Activated naive CD4-positive, alpha-beta T cell treated with anti-CD3 and anti-CD28 coated beads, Interleukin-2, amount 50 U/mL, for 24 hours (primary cell): ENCODE measurements around the gene PARP11.
"Not testable (repeated sequence)": the region's sequence is repeated elsewhere in the genome, so short reads cannot be mapped to it uniquely, and the experiment has no call there.

Source experiments
- H3K27ac Mint-ChIP-seq: one replicate; pipeline ENCODE4 v1.8.0; 2021; ENCODE audit warnings: mild to moderate bottlenecking, mixed read lengths
- H3K27me3 Mint-ChIP-seq: one replicate; pipeline ENCODE4 v1.8.0; 2021; ENCODE audit warnings: mixed read lengths
- H3K36me3 Mint-ChIP-seq: one replicate; pipeline ENCODE4 v1.8.0; 2021; ENCODE audit warnings: mixed read lengths
- H3K4me1 Mint-ChIP-seq: one replicate; pipeline ENCODE4 v1.8.0; 2021; ENCODE audit warnings: mixed read lengths
- H3K4me3 Mint-ChIP-seq: one replicate; pipeline ENCODE4 v1.8.0; 2021; ENCODE audit warnings: mild to moderate bottlenecking, mixed read lengths
- H3K9me3 Mint-ChIP-seq: one replicate; pipeline ENCODE4 v1.8.0; 2021; ENCODE audit warnings: mixed read lengths

PARP11 gene

GRCh38 chr12:3840833-3841232 is 32.4 kb downstream of the PARP11 start:
- H3K9me3 Mint-ChIP-seq, H3K4me3 Mint-ChIP-seq, H3K27me3 Mint-ChIP-seq, H3K27ac Mint-ChIP-seq: not testable (repeated sequence)
- peaks cover 74% of the 10 kb centered on the region for H3K4me1 Mint-ChIP-seq
- peaks cover 46% of the 10 kb centered on the region for H3K36me3 Mint-ChIP-seq

GRCh38 chr12:3839745-3840144 is 33.5 kb downstream of the PARP11 start:
- Mint-ChIP-seq H3K4me1 (peaks cover 74% of the 10 kb centered on the region), H3K4me3 (peak overlapping the region; percentile 36), H3K36me3 (peaks cover 46% of the 10 kb centered on the region), H3K27ac (peak overlapping the region; percentile 55)
- H3K9me3 Mint-ChIP-seq, H3K27me3 Mint-ChIP-seq: not testable (repeated sequence)

DNA sequence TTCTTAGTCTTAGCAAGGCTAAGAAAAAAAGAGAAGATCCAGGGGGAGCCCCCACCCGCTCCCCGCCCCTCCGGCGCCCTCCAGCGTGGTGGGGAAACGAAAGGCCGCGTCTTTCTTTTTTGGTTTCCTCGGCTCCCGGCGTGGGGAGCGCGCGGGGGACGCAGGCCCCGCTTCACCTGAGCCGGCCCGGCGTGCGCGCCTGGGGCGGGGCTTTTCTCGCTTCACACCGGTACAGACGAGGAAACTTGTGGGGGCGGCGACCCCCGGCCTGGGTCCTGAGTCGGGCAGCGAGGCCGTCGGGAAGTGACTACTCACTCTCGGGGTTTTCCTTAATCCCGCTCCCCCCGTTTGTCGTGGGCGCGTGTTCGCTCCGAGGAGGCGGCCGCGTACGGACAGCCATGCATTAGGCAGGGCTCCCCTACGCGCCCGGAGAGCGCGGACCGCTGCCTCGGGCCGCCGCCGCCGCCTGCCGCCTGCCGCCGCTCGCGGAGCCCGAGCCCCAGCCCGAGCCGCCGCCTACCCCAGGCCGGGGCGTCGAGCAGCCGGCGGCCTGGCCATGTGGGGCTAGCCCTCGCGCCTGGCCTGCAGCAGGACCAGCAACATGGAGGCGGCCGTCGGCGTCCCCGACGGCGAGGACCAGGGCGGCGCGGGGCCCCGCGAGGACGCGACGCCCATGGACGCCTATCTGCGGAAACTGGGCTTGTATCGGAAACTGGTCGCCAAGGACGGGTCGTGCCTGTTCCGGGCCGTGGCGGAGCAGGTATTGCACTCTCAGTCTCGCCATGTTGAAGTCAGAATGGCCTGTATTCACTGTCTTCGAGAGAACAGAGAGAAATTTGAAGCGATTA is 34.3 kb downstream of the PARP11 start:
- H3K36me3 Mint-ChIP-seq = peaks cover 46% of the 10 kb centered on the region
- not testable (repeated sequence) for H3K27me3 Mint-ChIP-seq, H3K27ac Mint-ChIP-seq, H3K9me3 Mint-ChIP-seq
- H3K4me3 Mint-ChIP-seq = peak overlapping the region; percentile 82
- H3K4me1 Mint-ChIP-seq = peaks cover 74% of the 10 kb centered on the region

DNA sequence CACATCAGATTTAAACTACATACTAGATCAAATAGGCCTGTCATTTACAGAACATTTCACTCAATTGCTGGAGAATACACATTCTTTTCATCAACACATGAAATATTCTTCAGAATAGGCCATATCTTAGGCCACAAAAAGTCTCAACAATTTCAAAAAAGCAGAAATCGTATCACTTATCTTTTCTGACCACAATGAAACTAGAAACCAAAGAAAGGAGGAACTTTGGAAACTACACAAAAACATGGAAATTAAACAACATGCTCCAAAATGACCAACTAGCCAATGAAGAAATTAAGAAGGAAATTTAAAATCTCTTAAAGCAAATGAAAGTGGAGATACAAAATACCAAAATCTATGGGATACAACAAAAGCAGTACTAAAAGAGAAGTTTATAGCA is 35.1 kb downstream of the PARP11 start:
- Mint-ChIP-seq H3K4me1 (peaks cover 72% of the 10 kb centered on the region), H3K4me3 (peak overlapping the region; percentile 82), H3K9me3 (no peaks in the 10 kb centered on the region), H3K36me3 (peaks cover 41% of the 10 kb centered on the region), H3K27me3 (no peaks in the 10 kb centered on the region), H3K27ac (peak overlapping the region; percentile 88)

GRCh38 chr12:3837049-3837448 is 36.1 kb downstream of the PARP11 start:
- H3K4me1 Mint-ChIP-seq = peaks cover 81% of the 10 kb centered on the region
- peak overlapping the region; percentile 31 for H3K4me3 Mint-ChIP-seq
- H3K36me3 Mint-ChIP-seq = peaks cover 39% of the 10 kb centered on the region
- H3K27me3 Mint-ChIP-seq = no peaks in the 10 kb centered on the region
- peak overlapping the region; percentile 52 for H3K27ac Mint-ChIP-seq
- H3K9me3 Mint-ChIP-seq = no peaks in the 10 kb centered on the region

GRCh38 chr12:3836641-3837040 is 36.6 kb downstream of the PARP11 start:
- H3K27me3 Mint-ChIP-seq = no peaks in the 10 kb centered on the region
- H3K27ac Mint-ChIP-seq = peak overlapping the region; percentile 52
- no peaks in the 10 kb centered on the region for H3K9me3 Mint-ChIP-seq
- H3K4me3 Mint-ChIP-seq = peak overlapping the region; percentile 31
- H3K4me1 Mint-ChIP-seq = peaks cover 81% of the 10 kb centered on the region
- H3K36me3 Mint-ChIP-seq = peaks cover 35% of the 10 kb centered on the region

- no peaks in the 10 kb centered on the region for H3K9me3 Mint-ChIP-seq
- peaks cover 30% of the 10 kb centered on the region for H3K36me3 Mint-ChIP-seq
- H3K27ac Mint-ChIP-seq = peak overlapping the region; percentile 47
- peaks cover 82% of the 10 kb centered on the region for H3K4me1 Mint-ChIP-seq
- H3K27me3 Mint-ChIP-seq = no peaks in the 10 kb centered on the region
- H3K4me3 Mint-ChIP-seq = peak overlapping the region; percentile 37
Measured at GRCh38 chr12:3835914-3836313, 37.3 kb downstream of the PARP11 start.

DNA sequence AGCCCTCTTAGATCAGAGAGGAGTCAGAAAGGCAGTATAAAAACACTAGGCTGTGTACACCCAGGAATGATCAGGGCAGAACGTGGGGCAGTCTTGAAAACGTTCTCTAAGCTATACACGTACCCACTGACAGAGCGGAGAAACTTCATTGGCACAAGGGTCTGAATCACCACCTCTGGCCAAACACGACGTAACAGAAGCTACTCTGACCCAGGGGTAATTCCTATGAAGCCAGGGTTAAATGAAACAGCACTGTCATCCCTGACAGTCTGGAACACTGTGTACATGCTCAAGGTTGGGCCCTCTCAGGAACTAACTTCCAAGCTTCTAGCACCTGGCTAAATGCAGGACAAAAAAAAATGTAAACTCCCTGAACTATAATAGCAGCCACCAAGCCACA is 38.4 kb downstream of the PARP11 start:
- no peak overlapping the region for H3K4me3 Mint-ChIP-seq
- H3K27ac Mint-ChIP-seq = no peak overlapping the region
- H3K27me3 Mint-ChIP-seq = no peaks in the 10 kb centered on the region
- peaks cover 24% of the 10 kb centered on the region for H3K36me3 Mint-ChIP-seq
- no peaks in the 10 kb centered on the region for H3K9me3 Mint-ChIP-seq
- H3K4me1 Mint-ChIP-seq = peaks cover 79% of the 10 kb centered on the region

DNA sequence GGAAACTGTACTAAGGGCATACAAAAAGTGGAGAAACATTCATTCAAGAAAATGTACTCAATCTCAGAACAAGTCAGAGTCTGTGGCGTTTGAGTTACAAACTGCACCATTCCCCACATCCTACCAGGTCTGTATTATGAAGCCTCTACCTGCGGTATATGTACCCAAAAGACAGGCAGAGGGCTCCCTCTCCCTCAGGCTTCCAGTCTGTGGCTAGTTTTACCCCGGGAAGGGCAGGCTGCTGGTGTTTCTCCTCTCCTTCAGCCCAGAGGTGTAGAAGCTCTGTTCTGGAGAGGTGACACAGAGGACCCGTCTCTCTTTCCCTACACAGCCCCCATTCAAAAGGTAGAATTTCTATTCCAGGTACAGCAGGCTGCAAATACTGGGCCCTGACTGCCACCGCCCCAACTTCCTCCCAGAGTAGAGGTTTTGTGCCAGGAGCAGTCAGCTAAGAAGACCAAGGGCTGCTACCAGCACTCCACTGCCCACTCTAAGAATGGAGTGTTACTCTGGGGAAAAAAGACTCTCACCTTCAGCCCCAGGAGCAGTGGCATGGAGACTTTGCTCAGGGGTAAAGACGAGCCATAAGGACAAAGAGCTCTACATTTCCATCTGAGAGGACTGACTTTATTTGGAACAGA is 39.4 kb downstream of the PARP11 start:
- Mint-ChIP-seq H3K27ac (no peak overlapping the region), H3K4me3 (no peak overlapping the region), H3K9me3 (no peaks in the 10 kb centered on the region), H3K36me3 (peaks cover 22% of the 10 kb centered on the region), H3K4me1 (peaks cover 74% of the 10 kb centered on the region), H3K27me3 (no peaks in the 10 kb centered on the region)

GRCh38 chr12:3832738-3833137 is 40.5 kb downstream of the PARP11 start:
- peaks cover 15% of the 10 kb centered on the region for H3K36me3 Mint-ChIP-seq
- H3K4me3 Mint-ChIP-seq = no peak overlapping the region
- H3K4me1 Mint-ChIP-seq = peaks cover 65% of the 10 kb centered on the region
- no peak overlapping the region for H3K27ac Mint-ChIP-seq
- H3K27me3 Mint-ChIP-seq = no peaks in the 10 kb centered on the region
- H3K9me3 Mint-ChIP-seq = no peaks in the 10 kb centered on the region

DNA sequence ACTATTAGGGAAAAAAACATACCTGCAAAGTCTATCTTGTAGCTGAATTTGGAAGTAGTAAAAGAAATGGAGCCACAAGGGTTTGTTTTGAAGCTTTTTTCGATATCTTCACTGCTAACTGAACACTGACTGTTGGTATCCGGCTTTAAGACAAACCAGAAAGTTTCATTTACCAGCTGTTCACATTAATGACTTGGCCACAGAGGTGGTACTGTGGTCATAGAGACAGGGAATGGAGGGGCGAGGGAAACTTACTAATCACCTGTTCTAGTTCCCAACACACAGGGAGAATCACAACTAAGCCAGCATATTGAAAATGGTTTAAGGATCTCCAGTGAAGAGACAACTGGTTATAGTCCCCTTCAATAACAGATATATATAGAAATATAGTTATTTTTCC is 44.3 kb downstream of the PARP11 start:
- peaks cover 27% of the 10 kb centered on the region for H3K4me1 Mint-ChIP-seq
- no peaks in the 10 kb centered on the region for H3K27me3 Mint-ChIP-seq
- H3K27ac Mint-ChIP-seq = no peak overlapping the region
- no peaks in the 10 kb centered on the region for H3K9me3 Mint-ChIP-seq
- H3K4me3 Mint-ChIP-seq = no peak overlapping the region
- peaks cover 5% of the 10 kb centered on the region for H3K36me3 Mint-ChIP-seq

DNA sequence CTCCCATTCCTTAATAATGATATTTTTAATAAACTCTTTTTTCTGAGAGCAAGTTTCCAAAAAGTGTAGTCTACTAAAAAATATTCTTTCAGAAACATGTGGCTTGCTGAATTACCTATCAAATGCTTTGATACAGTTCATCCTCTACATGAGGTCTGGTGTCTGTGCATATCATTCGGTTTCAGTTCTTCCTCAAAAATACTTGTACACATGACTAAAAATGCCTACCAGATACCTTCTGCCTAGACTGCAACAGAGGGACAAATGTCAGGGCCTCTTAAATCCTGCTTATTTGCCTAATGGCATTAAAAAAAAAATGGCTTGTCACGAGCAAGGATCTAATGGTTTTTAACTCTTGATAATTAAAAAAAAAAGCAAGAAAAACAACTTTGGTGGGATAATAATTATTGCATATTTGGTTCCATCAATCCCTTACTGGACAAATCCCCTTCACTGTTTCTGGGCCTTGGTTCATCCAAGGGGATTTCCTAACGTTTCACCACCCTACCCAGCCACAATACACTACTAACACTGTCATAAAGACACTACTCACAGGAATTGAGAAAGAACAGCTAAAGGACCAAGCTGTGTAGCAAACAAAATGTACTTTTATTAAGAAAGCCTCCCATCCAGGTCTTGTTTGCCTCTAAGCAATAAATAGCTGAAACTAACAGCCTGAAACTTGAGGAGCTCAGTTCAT is 45.7 kb downstream of the PARP11 start:
- H3K27me3 Mint-ChIP-seq = no peaks in the 10 kb centered on the region
- H3K27ac Mint-ChIP-seq = no peak overlapping the region
- H3K9me3 Mint-ChIP-seq = no peaks in the 10 kb centered on the region
- no peak overlapping the region for H3K4me3 Mint-ChIP-seq
- peaks cover 14% of the 10 kb centered on the region for H3K4me1 Mint-ChIP-seq
- peaks cover 5% of the 10 kb centered on the region for H3K36me3 Mint-ChIP-seq

DNA sequence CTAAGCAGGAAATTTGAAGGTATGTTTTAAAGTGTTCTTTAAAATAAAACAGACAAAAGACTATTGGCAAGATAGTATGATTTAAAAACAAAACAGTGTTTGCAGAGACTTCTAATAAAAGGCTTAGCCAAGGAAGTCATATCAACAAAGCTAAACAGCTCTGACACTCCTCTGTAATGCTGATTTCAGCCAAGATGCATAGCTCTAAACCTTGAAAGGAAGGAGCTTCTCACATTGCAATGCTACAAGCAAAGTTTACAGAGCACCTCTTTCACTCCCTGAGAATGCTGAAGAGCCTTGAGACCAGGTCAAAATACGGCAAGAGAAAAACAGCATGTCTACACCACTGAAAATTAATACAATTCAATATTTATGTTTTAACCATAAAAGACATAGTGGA is 51.8 kb downstream of the PARP11 start:
- Mint-ChIP-seq H3K27ac (no peak overlapping the region), H3K4me3 (no peak overlapping the region), H3K4me1 (no peaks in the 10 kb centered on the region), H3K27me3 (no peaks in the 10 kb centered on the region), H3K9me3 (no peaks in the 10 kb centered on the region), H3K36me3 (peaks cover 12% of the 10 kb centered on the region)

GRCh38 chr12:3820122-3820521 is 53.1 kb downstream of the PARP11 start:
- H3K27me3 Mint-ChIP-seq = no peaks in the 10 kb centered on the region
- H3K4me1 Mint-ChIP-seq = no peaks in the 10 kb centered on the region
- no peak overlapping the region for H3K27ac Mint-ChIP-seq
- H3K9me3 Mint-ChIP-seq = no peaks in the 10 kb centered on the region
- peaks cover 11% of the 10 kb centered on the region for H3K36me3 Mint-ChIP-seq
- H3K4me3 Mint-ChIP-seq = no peak overlapping the region

DNA sequence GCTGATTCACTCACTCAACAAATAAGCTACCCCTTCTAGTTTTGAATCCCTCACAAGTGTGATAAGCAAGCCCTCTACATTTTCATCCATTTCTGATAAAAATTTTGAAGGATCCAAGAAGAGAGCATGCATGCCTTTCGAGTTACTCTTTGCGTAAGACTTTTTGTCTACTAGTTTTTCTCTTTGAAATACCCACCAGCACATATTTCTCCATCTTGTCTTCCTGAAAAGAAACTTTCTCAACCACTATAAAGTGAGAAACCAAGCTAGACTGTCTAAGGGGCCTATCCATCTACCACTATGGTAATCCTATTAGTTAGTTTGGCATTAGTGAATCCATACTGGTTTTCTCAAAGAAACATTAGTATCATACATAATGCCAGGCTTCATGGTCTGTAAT is 56.9 kb downstream of the PARP11 start:
- Mint-ChIP-seq H3K36me3 (peaks cover 17% of the 10 kb centered on the region), H3K4me1 (no peaks in the 10 kb centered on the region), H3K27ac (no peak overlapping the region), H3K9me3 (no peaks in the 10 kb centered on the region), H3K27me3 (no peaks in the 10 kb centered on the region), H3K4me3 (no peak overlapping the region)
